Mesenchymal stem cell (in vitro differentiated cells and primary cell): ENCODE data around the gene NACAD.

ENCODE experiments used
- DNase-seq: peaks from one replicate; pipeline ENCODE4 v3.0.0-alpha.2; 2013
- H2AFZ ChIP-seq: one replicate; pipeline ENCODE4 v1.6.1; 2013; ENCODE audit warnings: low read depth, mild to moderate bottlenecking, control low read depth, inconsistent platforms, low read length, moderate library complexity
- H2AK5ac ChIP-seq: 2 replicates; pipeline ENCODE4 v1.6.1; 2013; ENCODE audit warnings: low read length, moderate library complexity, mild to moderate bottlenecking, inconsistent platforms; ENCODE audit not compliant: severe bottlenecking
- H2BK120ac ChIP-seq: one replicate; pipeline ENCODE4 v1.6.1; 2013; ENCODE audit warnings: low read depth, mild to moderate bottlenecking, inconsistent platforms, low read length, moderate library complexity
- H2BK12ac ChIP-seq, 2 experiments: one replicate each; pipeline ENCODE4 v1.6.1; 2013; ENCODE audit warnings: inconsistent platforms in 2 of 2, low read length in 2 of 2, mild to moderate bottlenecking in 2 of 2, moderate library complexity in 2 of 2, control low read depth in 1 of 2
- H2BK15ac ChIP-seq: one replicate; pipeline ENCODE4 v1.6.1; 2013; ENCODE audit warnings: mild to moderate bottlenecking, low read depth, inconsistent platforms; ENCODE audit not compliant: poor library complexity, severe bottlenecking
- H2BK5ac ChIP-seq: 2 replicates; pipeline ENCODE4 v1.6.1; 2013; ENCODE audit warnings: low read depth, mild to moderate bottlenecking, low read length, control low read depth, inconsistent platforms; ENCODE audit not compliant: poor library complexity, severe bottlenecking
- H3K14ac ChIP-seq, 2 experiments: one replicate each; pipeline ENCODE4 v1.6.1; 2013; ENCODE audit warnings: inconsistent platforms in 2 of 2, low read length in 2 of 2, control low read depth in 1 of 2, mild to moderate bottlenecking in 1 of 2, moderate library complexity in 1 of 2
- H3K18ac ChIP-seq, 2 experiments: one replicate each; pipeline ENCODE4 v1.6.1; 2013; ENCODE audit warnings: inconsistent platforms in 2 of 2, low read length in 2 of 2, control low read depth in 1 of 2, low read depth in 1 of 2, mild to moderate bottlenecking in 1 of 2
- H3K23ac ChIP-seq, 2 experiments: one replicate each; pipeline ENCODE4 v1.6.1; 2013; ENCODE audit warnings: inconsistent platforms in 2 of 2, low read length in 2 of 2, mild to moderate bottlenecking in 2 of 2, moderate library complexity in 2 of 2, control low read depth in 1 of 2
- H3K27ac ChIP-seq: 2 replicates; pipeline ENCODE4 v1.5.1; 2013; ENCODE audit warnings: mild to moderate bottlenecking, moderate library complexity, low read length, control low read depth, inconsistent platforms; ENCODE audit not compliant: poor library complexity, severe bottlenecking
- H3K27me3 ChIP-seq, 2 experiments: 2 replicates each; pipeline versions ENCODE4 v1.6.1 to v1.7.0; 2013; ENCODE audit warnings: low read length in 2 of 2, mild to moderate bottlenecking in 2 of 2, moderate library complexity in 2 of 2, control low read depth in 1 of 2, inconsistent platforms in 1 of 2; ENCODE audit not compliant: control insufficient read depth in 1 of 2, insufficient read depth in 1 of 2
- H3K36me3 ChIP-seq, 2 experiments: 2 replicates each; pipeline versions ENCODE4 v1.6.1 to v1.7.0; 2013; ENCODE audit warnings: low read length in 2 of 2, control low read depth in 1 of 2, inconsistent platforms in 1 of 2, low read depth in 1 of 2, mild to moderate bottlenecking in 1 of 2; ENCODE audit not compliant: insufficient read depth in 2 of 2, control insufficient read depth in 1 of 2
- H3K4ac ChIP-seq, 2 experiments: one replicate each; pipeline ENCODE4 v1.6.1; 2013; ENCODE audit warnings: inconsistent platforms in 2 of 2, low read length in 2 of 2, mild to moderate bottlenecking in 2 of 2, moderate library complexity in 2 of 2, control low read depth in 1 of 2, low read depth in 1 of 2
- H3K4me1 ChIP-seq: 2 replicates; pipeline ENCODE4 v1.6.1; 2013; ENCODE audit warnings: low read depth, low read length, control low read depth; ENCODE audit not compliant: control insufficient read depth, insufficient read depth
- H3K4me2 ChIP-seq: 2 replicates; pipeline ENCODE4 v1.6.1; 2013; ENCODE audit warnings: low read length, mild to moderate bottlenecking, inconsistent platforms; ENCODE audit not compliant: poor library complexity, severe bottlenecking
- H3K4me3 ChIP-seq, 2 experiments: 2 replicates each; pipeline versions ENCODE4 v1.5.1 to v1.7.0; 2013; ENCODE audit warnings: low read length in 2 of 2, mild to moderate bottlenecking in 2 of 2, control low read depth in 1 of 2, low read depth in 1 of 2; ENCODE audit not compliant: insufficient read depth in 1 of 2
- H3K79me1 ChIP-seq: replicated peaks from 2 replicates; pipeline ENCODE4 v1.6.1; 2013; ENCODE audit warnings: mild to moderate bottlenecking, control low read depth, low read length, inconsistent platforms; ENCODE audit not compliant: poor library complexity, severe bottlenecking
- H3K9ac ChIP-seq: 2 replicates; pipeline ENCODE4 v1.7.0; 2013; ENCODE audit warnings: mild to moderate bottlenecking, low read length, moderate library complexity
- H3K9me3 ChIP-seq: 2 replicates; pipeline ENCODE4 v1.7.0; 2013; ENCODE audit warnings: mild to moderate bottlenecking, low read length; ENCODE audit not compliant: control insufficient read depth
- H4K8ac ChIP-seq: one replicate; pipeline ENCODE4 v1.6.1; 2013; ENCODE audit warnings: inconsistent platforms, mild to moderate bottlenecking, low read length, moderate library complexity
- H4K91ac ChIP-seq: one replicate; pipeline ENCODE4 v1.6.1; 2013; ENCODE audit warnings: mild to moderate bottlenecking, low read length, inconsistent platforms
- WGBS: methylation state at CpG from one replicate; pipeline ENCODE4 v1.1.7; 2013; ENCODE audit warnings: mixed read lengths; 5-methylcytosine and 5-hydroxymethylcytosine counted together

NACAD gene

DNA sequence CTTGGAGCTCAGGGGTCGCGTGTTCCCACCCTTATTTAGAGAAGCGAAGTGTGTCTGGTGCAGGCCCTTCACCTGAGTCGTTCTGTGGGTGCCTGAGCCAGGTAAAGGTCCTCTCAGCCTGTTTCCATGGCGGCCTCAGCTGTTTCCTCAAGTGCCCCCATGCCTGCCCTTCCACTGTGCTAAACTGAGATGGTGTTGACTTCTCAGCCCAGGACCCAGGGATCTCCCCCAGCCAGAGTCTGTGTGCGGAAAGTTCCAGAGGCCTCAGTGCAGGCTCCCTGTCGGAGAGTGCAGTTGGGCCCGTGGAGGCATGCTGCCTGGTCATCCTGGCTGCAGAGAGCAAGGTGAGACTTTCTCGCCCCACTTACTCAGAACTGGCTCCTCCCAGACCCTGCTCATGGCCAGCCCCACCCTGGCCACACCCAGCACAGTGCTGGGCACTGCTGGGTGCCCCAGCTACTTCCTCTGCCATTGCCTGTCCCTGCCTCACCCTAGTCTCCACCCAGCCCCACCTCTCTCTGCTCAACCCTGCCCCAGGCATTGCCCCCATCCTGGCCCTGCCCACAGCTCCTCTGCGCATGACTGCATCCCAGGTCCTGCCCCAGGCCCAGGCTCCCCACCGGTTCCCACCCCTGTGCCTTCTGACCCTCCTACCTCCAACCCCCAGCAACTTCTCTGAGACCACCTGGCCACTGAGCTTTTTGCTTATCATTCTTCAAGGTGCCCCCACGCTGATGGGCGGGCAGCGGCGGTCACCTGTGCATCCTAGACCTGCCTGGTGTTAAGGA, 20.3 kb downstream of the NACAD start:
- DNase-seq: no peak
- H2BK5ac ChIP-seq: no peak overlapping the region

DNA sequence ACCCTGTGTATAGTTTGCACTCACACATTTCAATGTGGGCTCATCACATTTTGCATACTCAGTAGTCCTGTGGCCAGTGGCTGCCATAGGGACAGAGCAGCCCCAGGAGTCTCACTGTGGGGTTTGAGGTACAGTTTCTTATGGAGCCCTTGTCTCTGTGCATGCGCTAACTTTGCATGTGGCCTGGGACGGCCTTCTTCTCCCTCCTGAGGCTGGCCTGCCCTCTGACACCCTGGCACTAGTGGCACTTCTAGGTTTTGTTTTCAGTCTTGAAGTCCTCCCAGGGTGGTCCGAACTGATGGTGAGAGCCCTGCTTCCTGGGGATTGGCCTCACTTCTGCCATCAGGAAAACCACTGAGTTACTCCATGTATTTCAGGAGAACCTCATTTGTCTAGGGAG, 21.2 kb downstream of the NACAD start:
- Histone ChIP-seq H3K4me2 (no peak overlapping the region), H2AK5ac (no peak overlapping the region), H3K18ac (no peak overlapping the region), H3K23ac (no peak overlapping the region), H2AFZ (no peak overlapping the region), H3K14ac (no peak overlapping the region), H3K4me3 (no peak overlapping the region), H3K9me3 (no peaks in the 10 kb centered on the region), H2BK5ac (no peak overlapping the region), H3K4me1 (peaks cover 4% of the 10 kb centered on the region), H3K27me3 (no peaks in the 10 kb centered on the region), H3K79me1 (peaks cover 65% of the 10 kb centered on the region), H2BK12ac (no peak overlapping the region), H4K8ac (no peak overlapping the region), H2BK120ac (no peak overlapping the region), H3K27ac (no peak overlapping the region), H3K4ac (no peak overlapping the region), H3K9ac (no peak overlapping the region), H4K91ac (no peak overlapping the region), H2BK15ac (no peak overlapping the region), H3K36me3 (peaks cover 64 to 85% of the 10 kb centered on the region in 2 experiments)
- 92% methylated on average over 3 of the region's 3 CpGs for WGBS
- no peak for DNase-seq

More for the DNA sequence above, 20.3 kb downstream of the NACAD start:
- H3K9me3 ChIP-seq: no peaks in the 10 kb centered on the region
- H3K4ac ChIP-seq: no peak overlapping the region
- no peak overlapping the region for H2AK5ac ChIP-seq
- H3K36me3 ChIP-seq: peaks cover 72 to 91% of the 10 kb centered on the region in 2 experiments
- no peak overlapping the region for H3K4me3 ChIP-seq
- H3K4me2 ChIP-seq: no peak overlapping the region
- H2BK15ac ChIP-seq: no peak overlapping the region
- H3K27ac ChIP-seq: no peak overlapping the region
- H3K4me1 ChIP-seq: peaks cover 7% of the 10 kb centered on the region
- H2BK120ac ChIP-seq: no peak overlapping the region
- H3K18ac ChIP-seq: no peak overlapping the region
- H2AFZ ChIP-seq: no peak overlapping the region
- no peak overlapping the region for H2BK12ac ChIP-seq
- H4K8ac ChIP-seq: no peak overlapping the region
- no peaks in the 10 kb centered on the region for H3K27me3 ChIP-seq
- H3K9ac ChIP-seq: no peak overlapping the region
- peaks cover 66% of the 10 kb centered on the region for H3K79me1 ChIP-seq
- H3K14ac ChIP-seq: no peak overlapping the region
- H3K23ac ChIP-seq: no peak overlapping the region
- 97% methylated on average over 15 of the region's 15 CpGs for WGBS
- H4K91ac ChIP-seq: no peak overlapping the region

DNA sequence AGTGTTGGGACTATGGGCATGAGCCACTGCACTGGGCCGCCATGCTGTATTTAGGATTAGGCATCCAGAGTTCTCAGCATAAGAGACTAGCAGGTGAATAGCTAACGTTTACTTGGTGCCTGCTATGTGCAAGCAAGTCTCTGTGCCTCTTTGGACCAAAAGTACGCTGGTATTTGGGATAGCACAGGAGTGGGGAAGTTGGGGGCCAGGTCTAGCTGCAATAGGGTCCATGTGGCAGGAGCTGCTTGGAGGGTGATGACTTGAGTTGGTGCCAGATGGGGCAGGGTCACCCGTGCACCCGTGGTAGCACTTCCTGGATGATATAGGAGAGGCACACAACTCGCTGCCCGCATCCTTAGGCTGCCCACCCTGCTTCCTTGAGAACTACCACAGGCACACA, 22.4 kb downstream of the NACAD start:
- H3K9me3 ChIP-seq: no peaks in the 10 kb centered on the region
- H3K4me2 ChIP-seq: no peak overlapping the region
- no peak overlapping the region for H3K14ac ChIP-seq
- H3K23ac ChIP-seq: no peak overlapping the region
- no peak overlapping the region for H4K91ac ChIP-seq
- H3K9ac ChIP-seq: no peak overlapping the region
- H2BK15ac ChIP-seq: no peak overlapping the region
- no peak overlapping the region for H2BK120ac ChIP-seq
- no peak overlapping the region for H2BK5ac ChIP-seq
- no peak overlapping the region for H3K4ac ChIP-seq
- no peak overlapping the region for H4K8ac ChIP-seq
- no peaks in the 10 kb centered on the region for H3K27me3 ChIP-seq
- no peak overlapping the region for H2AFZ ChIP-seq
- H3K36me3 ChIP-seq: peaks cover 56 to 73% of the 10 kb centered on the region in 2 experiments
- H2AK5ac ChIP-seq: no peak overlapping the region
- H2BK12ac ChIP-seq: no peak overlapping the region
- no peak overlapping the region for H3K18ac ChIP-seq
- DNase-seq: no peak
- 99% methylated on average over 3 of the region's 7 CpGs for WGBS
- H3K27ac ChIP-seq: no peak overlapping the region
- H3K79me1 ChIP-seq: peaks cover 64% of the 10 kb centered on the region
- H3K4me1 ChIP-seq: peaks cover 4% of the 10 kb centered on the region
- no peak overlapping the region for H3K4me3 ChIP-seq

DNA sequence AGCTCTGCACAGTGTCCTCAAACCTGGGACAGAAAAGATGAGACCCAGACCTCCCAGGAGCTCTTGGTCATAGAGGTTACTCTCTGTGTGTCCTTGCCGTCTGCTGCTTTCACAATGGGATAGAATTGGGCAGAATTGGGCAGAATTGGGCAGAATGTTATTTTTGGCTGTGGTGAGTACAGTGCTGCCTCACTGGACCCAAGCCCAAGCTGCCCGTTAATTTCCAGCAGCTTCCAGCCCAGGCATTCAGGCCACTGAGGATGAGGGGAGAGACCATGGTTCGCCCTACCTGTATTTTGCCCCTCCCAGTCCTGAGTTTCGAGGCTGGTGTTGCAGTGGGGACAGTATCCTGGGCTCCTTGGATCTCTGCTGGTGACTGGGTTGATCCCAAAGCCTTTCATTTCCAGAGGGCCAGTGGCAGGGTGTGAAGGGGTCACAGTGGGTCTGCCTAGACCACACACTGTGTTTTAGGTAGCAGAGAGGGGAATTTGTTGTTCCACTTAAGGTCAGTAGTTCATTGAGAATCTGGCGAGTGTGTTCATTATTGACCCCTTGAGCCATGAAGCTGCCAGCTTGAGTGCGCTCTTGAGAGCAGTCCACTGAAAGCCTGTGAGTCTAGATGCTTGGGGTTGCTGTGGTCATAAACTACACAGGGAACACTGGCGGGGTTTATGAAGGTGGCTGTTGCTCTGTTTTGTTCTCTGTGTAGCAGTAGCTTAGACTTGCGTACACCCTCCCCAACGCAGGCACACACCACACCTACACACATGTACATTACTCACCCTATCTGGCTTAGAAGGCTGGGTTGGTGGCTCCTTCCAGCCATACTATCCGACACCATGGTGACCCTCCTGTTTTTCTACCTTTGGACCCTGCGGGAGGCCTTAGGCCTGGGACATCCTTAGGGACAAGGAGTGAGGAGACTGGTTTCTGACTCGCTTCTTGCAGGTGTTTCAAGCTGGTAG, 23.5 kb downstream of the NACAD start:
- no peak overlapping the region for H3K14ac ChIP-seq
- H4K91ac ChIP-seq: no peak overlapping the region
- H2BK15ac ChIP-seq: no peak overlapping the region
- no peak overlapping the region for H3K18ac ChIP-seq
- no peak overlapping the region for H2BK120ac ChIP-seq
- no peak overlapping the region for H2BK5ac ChIP-seq
- no peak overlapping the region for H3K23ac ChIP-seq
- peaks cover 52 to 62% of the 10 kb centered on the region in 2 experiments for H3K36me3 ChIP-seq
- H2BK12ac ChIP-seq: no peak overlapping the region
- no peak overlapping the region for H3K4me3 ChIP-seq
- H3K27ac ChIP-seq: no peak overlapping the region
- H2AFZ ChIP-seq: no peak overlapping the region
- 93% methylated on average over 9 of the region's 12 CpGs for WGBS
- no peak for DNase-seq
- no peak overlapping the region for H3K9ac ChIP-seq
- no peak overlapping the region for H3K4me2 ChIP-seq
- peaks cover 67% of the 10 kb centered on the region for H3K79me1 ChIP-seq
- no peak overlapping the region for H4K8ac ChIP-seq
- no peaks in the 10 kb centered on the region for H3K27me3 ChIP-seq
- H3K9me3 ChIP-seq: no peaks in the 10 kb centered on the region
- H2AK5ac ChIP-seq: no peak overlapping the region
- no peak overlapping the region for H3K4ac ChIP-seq
- H3K4me1 ChIP-seq: peaks cover 4% of the 10 kb centered on the region
